ENCODE measurements around the gene MKS1.

- TF ChIP-seq, protein P1, sequence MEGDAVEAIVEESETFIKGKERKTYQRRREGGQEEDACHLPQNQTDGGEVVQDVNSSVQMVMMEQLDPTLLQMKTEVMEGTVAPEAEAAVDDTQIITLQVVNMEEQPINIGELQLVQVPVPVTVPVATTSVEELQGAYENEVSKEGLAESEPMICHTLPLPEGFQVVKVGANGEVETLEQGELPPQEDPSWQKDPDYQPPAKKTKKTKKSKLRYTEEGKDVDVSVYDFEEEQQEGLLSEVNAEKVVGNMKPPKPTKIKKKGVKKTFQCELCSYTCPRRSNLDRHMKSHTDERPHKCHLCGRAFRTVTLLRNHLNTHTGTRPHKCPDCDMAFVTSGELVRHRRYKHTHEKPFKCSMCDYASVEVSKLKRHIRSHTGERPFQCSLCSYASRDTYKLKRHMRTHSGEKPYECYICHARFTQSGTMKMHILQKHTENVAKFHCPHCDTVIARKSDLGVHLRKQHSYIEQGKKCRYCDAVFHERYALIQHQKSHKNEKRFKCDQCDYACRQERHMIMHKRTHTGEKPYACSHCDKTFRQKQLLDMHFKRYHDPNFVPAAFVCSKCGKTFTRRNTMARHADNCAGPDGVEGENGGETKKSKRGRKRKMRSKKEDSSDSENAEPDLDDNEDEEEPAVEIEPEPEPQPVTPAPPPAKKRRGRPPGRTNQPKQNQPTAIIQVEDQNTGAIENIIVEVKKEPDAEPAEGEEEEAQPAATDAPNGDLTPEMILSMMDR (conservative IDR thresholded peaks at IDR 0.05; ENCODE audit: low read length) = no peak
- TF ChIP-seq EZH2phosphoT487 (IDR thresholded peaks at IDR 0.05; ENCODE audit: borderline replicate concordance) = no peak
Measured at GRCh38 chr17:58191241-58191896, 27.7 kb downstream of the MKS1 start.
